GM12878 (cell line): ENCODE data around the gene TTC9B.

Source experiments
- EGR1 ChIP-seq, 2 experiments: IDR thresholded peaks; 1 replicate in 1 of 2; 2 replicates in 1 of 2; pipeline ENCODE4 v1.6.1; 2011 to 2012; ENCODE audit warnings: low read depth in 2 of 2, low read length in 2 of 2, borderline replicate concordance in 1 of 2, mild to moderate bottlenecking in 1 of 2, moderate library complexity in 1 of 2
- NFYA ChIP-seq: IDR thresholded peaks from 2 replicates; pipeline ENCODE4 v1.6.1; 2011; ENCODE audit warnings: low read depth, mild to moderate bottlenecking, low read length, improper control_type of control experiment, borderline replicate concordance
- POLR2A ChIP-seq: IDR thresholded peaks from 2 replicates; pipeline ENCODE4 v1.6.1; 2011; ENCODE audit warnings: low read depth, mild to moderate bottlenecking, low read length
- RFX5 ChIP-seq: IDR thresholded peaks from 2 replicates; pipeline ENCODE4 v1.6.1; 2011; ENCODE audit warnings: low read depth, low read length, improper control_type of control experiment
- TAF1 ChIP-seq: IDR thresholded peaks from 2 replicates; pipeline ENCODE4 v1.6.1; 2011; ENCODE audit warnings: mild to moderate bottlenecking, low read depth, low read length, borderline replicate concordance
- ZZZ3 ChIP-seq: IDR thresholded peaks from 2 replicates; pipeline ENCODE4 v1.6.1; 2011; ENCODE audit warnings: low read depth; ENCODE audit not compliant: control insufficient read depth, insufficient read length
- TF ChIP-seq, protein P1 (sequence below), 3 experiments: IDR thresholded peaks in 2 of 3; conservative IDR thresholded peaks in 1 of 3; 2 replicates each; pipeline ENCODE4 v1.5.1; 2011; ENCODE audit warnings: low read depth in 3 of 3, low read length in 3 of 3, mild to moderate bottlenecking in 3 of 3, control low read depth in 2 of 3, moderate library complexity in 2 of 3, inconsistent platforms in 1 of 3, mixed read lengths in 1 of 3; ENCODE audit not compliant: control insufficient read depth in 2 of 3, insufficient read depth in 1 of 3; ENCODE audit errors: extremely low read depth in 1 of 3

GRCh38 chr19:40241809-40242384 lies 23.7 kb upstream of the TTC9B start:
- TF ChIP-seq NFYA = no peak
- TF ChIP-seq ZZZ3 = no peak
- no peak for TF ChIP-seq POLR2A
- TF ChIP-seq, protein P1, sequence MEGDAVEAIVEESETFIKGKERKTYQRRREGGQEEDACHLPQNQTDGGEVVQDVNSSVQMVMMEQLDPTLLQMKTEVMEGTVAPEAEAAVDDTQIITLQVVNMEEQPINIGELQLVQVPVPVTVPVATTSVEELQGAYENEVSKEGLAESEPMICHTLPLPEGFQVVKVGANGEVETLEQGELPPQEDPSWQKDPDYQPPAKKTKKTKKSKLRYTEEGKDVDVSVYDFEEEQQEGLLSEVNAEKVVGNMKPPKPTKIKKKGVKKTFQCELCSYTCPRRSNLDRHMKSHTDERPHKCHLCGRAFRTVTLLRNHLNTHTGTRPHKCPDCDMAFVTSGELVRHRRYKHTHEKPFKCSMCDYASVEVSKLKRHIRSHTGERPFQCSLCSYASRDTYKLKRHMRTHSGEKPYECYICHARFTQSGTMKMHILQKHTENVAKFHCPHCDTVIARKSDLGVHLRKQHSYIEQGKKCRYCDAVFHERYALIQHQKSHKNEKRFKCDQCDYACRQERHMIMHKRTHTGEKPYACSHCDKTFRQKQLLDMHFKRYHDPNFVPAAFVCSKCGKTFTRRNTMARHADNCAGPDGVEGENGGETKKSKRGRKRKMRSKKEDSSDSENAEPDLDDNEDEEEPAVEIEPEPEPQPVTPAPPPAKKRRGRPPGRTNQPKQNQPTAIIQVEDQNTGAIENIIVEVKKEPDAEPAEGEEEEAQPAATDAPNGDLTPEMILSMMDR (IDR thresholded peaks at IDR 0.05 in 2 of 3, conservative IDR thresholded peaks at IDR 0.05 in 1 of 3; ENCODE audit: control insufficient read depth in 2 of 3, extremely low read depth in 1 of 3, insufficient read depth in 1 of 3, low read depth in 3 of 3, low read length in 3 of 3) = no peak
- TF ChIP-seq TAF1 = no peak
- TF ChIP-seq EGR1 (IDR thresholded peaks at IDR 0.05; ENCODE audit: borderline replicate concordance in 1 of 2, low read depth in 2 of 2, low read length in 2 of 2) = no peak
- no peak for TF ChIP-seq RFX5
